SKM-1 (cell line): Measurements from ENCODE around the gene CBX1.
A peak's percentile ranks its signal among the peaks of the same experiment; 100 is the strongest.

Source experiments
- DNase-seq: peaks from one replicate; lab custom pipeline; 2025; ENCODE audit not compliant: unreplicated experiment; lab: John Stamatoyannopoulos, UW

Gene CBX1

DNA sequence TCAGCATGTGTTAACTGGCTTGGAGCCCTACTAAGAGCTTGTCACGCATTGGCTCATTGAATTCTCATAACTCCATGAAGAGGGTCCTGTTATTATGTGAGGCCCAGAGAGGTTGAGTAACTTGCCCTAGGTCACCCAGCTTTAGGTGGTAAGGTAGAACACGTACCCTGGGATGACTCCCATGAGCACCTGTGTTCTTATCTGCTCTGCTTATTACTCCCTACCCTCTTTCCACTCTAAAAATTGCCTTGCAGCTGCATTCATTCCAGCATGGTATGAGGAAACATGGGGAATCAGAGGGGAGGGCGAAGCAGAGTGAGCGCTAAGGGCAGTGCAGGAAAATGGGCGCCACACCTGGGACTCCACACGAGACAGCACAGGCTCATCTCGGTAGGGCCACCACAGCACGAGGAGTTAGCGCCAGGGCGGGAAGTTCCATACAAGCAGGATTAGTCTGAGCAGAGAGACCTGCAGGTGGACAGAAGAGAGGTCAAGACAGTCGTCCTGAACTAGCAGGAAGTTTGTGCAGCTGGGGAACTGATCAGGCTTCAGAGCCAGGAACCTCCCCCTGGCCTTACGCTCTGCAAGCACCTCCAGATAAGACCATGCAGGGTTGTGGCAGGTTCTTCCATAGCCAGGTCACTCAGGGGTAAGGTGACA lies 73.8 kb downstream of the CBX1 start:
- DNase-seq = no peak

DNA sequence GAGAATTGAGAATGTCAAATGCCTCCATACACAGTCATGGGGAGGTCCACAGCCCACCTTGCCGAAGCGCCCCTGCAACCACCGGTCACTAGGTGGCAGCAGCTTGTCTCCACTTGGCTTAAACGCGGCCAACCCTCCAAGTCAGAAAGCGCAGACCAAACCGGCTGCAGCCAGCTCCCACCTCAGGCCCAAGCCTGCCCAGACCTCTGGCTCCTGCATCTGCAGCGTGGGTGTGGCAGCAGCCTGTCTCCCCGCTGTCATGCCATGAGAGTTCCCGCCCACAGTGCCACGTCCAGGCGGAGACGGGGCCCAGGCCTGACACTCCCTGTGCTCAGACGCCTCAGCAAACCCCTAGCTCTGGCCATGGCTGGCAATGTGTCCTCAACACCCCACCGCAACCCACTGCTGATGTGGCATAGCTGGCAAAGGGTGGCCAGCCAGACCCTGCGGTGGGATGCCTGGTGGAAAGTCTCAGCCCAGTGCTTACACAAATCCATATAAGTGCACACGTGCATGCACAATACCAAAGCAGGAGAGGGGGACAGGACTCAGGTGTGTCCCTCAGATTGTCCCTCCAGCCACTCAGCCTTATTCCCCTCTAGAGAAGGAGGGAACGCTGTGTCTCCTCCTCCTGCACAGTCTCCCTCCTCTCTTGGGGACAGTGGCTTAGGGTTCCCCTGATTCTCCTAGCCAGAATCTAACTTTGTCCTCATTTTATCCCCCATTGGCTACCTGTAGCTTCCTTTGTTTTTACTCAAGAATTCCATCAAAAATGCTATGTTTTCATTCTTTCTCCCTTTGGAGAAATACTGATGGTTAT lies 74.6 kb downstream of the CBX1 start:
- DNase-seq = peak; percentile 63

DNA sequence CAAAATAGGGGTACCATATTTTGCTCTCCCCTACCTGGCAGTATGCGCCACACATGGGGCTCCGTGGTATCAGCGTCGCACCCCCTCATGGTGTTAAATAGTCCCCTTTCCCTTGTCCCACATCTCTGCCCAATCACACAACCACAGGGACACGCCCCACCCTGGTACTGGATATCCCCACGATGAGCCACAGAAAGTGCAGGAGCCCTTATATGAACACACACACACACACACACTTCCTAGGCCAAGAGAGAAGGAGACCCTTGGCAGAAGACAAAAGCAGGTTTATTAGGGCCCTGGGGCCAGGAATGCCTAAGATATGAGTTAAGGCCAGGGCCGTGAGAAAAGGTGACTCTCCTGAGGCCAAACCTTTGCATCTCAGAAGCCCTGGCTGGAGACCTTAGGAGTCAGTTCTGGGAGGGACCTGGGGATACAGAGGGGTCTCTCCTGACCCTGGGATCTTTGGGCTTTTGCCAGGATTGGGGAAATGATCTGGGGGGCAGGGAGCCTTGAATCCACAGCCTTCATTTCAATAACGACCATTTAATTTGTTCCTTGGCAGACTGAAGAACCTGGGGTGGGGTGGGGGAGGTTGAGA lies 75.3 kb downstream of the CBX1 start:
- no peak for DNase-seq

DNA sequence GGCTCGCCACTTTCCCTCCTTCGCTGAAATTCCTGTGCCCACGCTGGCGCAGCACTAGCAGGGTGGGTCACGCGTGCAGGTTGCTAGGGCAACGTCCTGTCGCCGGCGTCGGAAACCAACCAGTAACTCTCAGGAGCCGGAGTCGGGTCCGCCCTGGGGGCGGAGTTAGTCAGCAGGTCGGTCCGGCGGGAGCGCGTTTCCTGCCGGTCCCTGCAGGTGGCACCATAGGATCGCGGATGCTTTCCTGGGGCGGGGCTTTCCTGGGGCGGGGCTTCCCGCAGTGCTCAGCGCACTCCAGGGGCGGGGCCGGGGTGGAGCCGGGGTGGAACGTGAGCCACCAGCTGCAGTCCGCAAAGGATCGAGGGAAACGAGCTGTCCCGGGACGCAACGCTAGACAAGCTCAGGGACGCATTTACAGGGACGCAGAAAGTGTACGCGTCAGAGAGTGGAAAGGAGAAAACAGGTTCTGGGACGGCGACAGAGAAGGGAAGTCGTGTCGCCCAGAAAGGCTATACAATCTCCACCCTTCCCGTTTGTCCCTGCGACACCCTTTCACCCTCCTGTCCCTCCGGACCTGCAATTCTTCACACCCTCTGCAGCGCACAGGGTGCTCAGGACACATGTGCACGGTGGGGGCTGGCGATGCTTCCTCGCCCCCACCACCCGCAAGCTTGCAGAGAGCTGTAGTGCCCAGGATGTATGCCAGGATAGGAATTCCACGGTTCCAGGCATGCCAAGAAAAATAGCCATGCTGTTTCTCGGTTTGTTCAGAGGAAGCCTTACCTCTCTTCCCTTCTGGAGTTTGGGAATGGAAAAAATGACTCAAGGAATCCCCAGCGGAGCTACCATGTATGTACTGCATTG lies 76.0 kb downstream of the CBX1 start:
- peak; percentile 76 for DNase-seq

DNA sequence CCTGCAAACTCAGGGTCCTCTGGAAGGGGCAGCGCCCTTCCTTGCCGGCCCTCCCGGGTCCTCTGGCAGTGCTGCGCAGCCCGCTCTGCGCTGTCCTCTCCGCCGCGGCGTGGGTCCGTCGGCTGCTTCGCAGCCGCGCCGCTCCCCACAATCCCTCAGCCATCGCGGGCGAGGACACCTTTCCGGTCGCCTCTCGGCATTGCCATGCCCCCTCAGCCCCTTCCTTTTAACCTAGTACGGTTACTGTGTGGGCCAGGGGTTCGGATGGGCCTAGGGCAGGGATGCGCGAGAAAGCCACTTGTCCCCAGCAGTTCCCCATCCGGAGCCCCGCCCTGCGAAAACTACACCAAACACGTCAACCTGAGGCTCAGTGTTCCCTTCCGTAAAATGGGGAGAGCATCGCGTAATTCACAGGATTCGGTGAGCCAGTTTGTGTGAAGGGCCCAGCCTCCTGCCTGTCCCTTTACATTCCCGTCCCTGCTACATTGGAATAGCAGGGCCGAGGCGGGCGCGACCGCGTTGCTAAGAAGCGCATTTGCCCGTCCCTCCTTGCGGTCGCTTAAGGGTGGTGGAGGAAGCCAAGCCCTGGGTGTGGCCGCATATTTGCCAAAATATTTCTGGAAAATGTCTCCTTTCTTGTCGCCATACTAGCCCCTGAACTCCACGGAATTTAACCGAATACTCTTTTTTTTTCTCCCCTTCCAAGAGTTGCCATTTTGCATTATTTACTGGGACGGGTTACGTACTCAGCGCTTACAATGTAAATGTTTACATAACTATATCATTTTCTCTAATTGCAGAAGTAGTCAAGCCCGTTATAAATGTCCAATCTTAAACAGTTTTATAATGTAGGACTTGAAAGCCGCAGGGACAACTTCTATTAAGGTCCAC lies 76.9 kb downstream of the CBX1 start:
- no peak for DNase-seq

DNA sequence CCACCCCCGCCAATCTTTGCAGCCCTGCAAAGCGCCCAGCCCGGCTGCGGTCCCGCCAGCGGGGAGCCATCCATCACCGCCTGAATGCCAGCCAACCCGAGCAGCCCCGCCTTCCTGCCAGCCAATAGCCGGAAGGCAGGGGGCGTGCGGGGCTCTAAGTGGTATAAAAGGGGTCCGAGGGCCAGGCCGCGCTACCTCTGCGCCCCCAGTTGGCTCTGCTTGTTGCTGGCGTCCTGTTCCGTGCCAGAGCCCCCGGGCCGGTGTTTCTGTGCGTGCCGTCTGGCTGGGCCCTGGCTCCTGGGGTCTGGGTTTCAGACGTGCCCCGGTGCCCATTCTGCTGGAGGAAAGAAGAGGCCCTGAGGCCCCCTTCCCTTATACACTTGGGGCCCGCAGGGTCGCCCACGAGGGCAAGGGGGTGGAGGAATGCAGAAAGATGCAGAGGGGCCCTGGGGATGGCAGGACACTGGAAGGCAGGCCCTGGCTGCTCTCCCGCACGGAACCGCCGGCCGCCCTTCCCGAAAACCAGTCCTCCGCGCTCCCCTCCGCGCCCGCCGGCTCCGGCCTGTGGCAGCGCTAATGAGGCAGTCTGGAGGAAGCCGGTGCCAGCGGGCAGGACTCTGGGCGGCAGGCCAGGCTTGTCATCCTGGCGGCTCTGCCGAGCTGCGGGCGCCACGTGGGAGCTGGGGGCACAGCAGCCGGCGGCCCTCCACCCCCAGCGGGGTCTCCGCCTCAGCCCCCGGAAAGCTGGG lies 77.7 kb downstream of the CBX1 start:
- no peak for DNase-seq

DNA sequence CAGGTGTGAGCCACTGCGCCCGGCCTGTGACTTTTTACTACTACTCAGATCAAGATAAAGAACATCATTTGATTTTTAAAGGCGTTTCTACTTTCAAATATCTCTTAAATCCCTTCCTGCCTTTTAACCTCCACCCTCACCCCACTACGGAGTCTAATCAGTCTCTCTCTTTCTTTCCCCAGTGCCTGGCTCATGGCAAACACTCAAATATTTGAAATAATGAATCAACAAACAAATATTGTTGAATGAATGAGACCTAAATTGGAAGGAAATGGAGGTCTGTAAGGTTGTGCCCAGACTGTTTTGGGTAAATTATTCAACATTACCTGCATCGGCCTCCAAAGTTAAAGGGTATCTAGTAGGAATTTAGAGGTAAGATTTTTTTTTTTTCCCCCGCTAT lies 78.4 kb downstream of the CBX1 start:
- no peak for DNase-seq

DNA sequence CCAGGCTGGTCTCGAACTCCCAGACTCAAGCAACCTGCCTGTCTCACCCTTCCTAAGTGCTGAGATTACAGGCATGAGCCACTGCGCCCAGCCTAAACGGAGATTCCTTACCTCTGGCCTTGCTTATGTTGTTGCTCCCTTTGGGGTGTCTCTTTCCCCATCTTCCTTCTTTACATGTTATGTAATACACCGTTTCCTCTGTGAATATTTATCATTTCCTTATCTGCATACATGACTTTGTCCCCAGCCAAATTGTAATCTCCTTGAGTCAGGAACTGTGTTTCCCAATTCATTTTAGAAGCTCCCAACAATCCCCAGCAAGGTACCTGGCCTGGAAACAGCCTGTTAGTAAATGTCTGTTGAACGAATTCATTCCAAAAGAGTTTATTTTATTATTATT lies 79.3 kb downstream of the CBX1 start:
- no peak for DNase-seq
